Activated CD4-positive, alpha-beta T cell treated with anti-CD3 and anti-CD28 coated beads, Interleukin-2, amount 50 U/mL, for 4 hours (primary cell): ENCODE data around the gene FN1.

Experiments used
- DNase-seq, 2 experiments: peaks; one replicate each; pipeline ENCODE4 v3.0.0-alpha.2; 2020

The FN1 gene

GRCh38 chr2:215382011-215382410 lies 53.9 kb downstream of the FN1 start:
- DNase-seq: no peak

DNA sequence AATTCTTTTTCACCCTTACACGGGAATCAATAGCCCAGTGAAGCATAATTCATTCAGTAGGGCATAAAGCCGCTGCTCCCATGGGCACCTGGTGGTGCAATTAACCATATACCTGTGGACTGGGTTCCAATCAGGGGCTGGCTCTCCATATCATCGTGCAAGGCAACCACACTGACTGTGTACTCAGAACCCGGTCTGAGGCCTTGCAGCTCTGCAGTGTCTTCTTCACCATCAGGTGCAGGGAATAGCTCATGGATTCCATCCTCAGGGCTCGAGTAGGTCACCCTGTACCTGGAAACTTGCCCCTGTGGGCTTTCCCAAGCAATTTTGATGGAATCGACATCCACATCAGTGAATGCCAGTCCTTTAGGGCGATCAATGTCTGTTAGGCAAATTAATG lies 55.2 kb downstream of the FN1 start:
- no peak for DNase-seq

DNA sequence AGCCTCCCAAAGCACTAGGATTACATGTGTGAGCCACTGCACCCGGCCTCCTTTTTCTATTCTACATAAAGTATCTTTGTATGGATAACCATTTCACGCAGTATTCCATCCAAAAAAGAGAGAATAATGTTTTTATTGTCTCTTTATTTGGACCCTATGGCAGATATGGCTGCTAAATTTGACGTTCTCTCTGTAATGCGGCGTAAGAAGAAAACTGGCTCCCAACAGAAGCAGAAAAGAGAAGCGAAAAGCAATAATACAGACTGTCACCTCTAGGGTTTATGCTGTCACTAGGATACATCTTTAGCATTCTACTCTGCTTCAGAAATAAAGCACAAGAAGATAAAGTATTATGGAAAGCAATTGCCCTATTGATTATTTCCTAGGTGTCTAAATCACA lies 55.9 kb downstream of the FN1 start:
- no peak for DNase-seq

GRCh38 chr2:215379039-215379438 lies 56.8 kb downstream of the FN1 start:
- DNase-seq: no peak

- no peak for DNase-seq
Measured at GRCh38 chr2:215378045-215378444, 57.8 kb downstream of the FN1 start.

- DNase-seq: no peak
Measured at GRCh38 chr2:215377283-215377682, 58.6 kb downstream of the FN1 start.

GRCh38 chr2:215376103-215376780 lies 59.6 kb downstream of the FN1 start:
- no peak for DNase-seq

DNA sequence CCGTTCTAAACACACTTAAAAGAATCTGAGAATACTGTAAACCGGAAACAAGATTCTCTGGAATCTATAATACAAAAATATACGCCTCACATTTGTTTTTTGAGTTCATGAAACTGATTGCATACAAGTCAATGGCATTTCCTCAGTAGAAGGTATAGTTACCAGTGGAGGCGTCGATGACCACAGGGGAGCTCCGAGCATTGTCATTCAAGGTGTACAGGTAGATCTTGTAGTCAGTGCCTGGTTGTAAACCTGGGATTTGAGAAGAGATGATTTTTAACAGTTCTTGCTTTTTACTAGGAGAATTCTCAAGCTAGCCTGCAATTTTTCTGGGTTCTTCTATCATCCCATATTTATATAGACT lies 60.4 kb downstream of the FN1 start:
- DNase-seq: no peak

DNA sequence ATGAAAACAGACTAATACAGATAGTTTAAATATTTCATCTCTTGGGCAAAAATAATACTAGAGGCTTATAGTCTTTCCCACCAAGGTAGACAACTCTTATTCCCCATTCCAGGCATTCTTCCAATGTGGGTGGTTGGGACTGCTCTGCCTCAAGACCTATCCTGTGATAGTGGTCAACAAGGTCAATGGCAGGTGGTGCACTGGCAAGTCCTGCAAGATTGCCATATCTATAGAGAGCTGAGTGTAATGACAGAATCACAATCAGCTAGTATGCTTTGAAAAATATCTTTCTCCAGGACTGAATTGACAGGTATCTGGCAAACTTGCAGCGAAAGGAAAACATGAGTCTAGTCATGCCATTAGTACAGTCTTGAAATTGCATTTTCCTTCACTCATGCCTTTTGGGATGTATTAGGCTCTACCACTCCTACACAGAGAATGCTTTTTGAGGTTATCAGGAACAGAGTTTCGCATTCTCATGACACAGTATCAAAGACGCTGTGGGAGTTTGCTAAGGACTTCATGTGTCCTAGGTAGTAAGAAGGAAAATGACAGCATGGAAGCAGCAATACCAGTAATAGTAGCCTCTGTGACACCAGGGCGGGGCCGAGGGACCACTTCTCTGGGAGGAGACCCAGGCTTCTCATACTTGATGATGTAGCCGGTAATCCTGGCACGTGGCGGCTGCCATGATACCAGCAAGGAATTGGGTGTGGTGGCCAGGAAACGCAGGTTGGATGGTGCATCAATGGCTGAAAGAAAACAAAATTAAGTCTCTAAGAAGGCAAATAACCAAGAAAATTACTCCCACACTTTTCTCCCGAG lies 61.0 kb downstream of the FN1 start:
- no peak for DNase-seq

- DNase-seq: no peak
Measured at GRCh38 chr2:215374002-215374401, 61.9 kb downstream of the FN1 start.

GRCh38 chr2:215372968-215373649 lies 62.8 kb downstream of the FN1 start:
- DNase-seq: no peak

DNA sequence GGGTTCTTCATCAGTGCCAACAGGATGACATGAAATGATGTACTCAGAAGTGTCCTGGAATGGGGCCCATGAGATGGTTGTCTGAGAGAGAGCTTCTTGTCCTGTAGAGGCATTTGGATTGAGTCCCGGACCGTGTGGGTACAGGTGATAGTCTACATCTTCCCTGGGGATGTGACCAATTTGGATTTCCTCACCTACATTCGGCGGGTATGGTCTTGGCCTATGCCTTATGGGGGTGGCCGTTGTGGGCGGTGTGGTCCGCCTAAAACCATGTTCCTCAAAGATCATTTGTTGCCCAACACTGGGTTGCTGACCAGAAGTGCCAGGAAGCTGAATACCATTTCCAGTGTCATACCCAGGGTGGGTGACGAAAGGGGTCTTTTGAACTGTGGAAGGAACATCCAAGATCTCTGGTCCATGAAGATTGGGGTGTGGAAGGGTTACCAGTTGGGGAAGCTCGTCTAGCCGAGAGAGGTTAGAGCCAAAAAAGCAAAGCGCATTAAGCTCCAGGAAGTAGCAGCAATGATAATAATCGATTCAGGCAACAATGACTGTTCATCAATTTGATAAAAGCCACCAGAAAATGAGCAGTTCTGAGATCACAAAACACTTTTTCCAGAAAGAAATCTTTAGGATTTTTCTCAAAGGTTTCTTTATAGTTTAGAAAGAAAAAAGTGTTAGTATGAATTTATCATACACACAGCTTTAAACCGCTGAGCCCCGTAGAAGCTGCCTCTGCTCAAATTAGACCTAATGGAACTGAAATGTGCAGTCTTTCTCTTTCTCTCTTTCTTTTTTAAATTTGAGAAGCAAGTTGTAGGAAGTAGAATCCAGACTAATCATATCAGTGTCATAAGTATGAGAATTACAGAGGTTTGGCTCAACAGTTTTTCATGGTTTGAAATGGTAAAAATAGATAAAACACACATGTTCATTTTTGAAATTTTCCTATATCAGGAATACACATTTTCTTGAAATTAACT lies 63.7 kb downstream of the FN1 start:
- no peak for DNase-seq

DNA sequence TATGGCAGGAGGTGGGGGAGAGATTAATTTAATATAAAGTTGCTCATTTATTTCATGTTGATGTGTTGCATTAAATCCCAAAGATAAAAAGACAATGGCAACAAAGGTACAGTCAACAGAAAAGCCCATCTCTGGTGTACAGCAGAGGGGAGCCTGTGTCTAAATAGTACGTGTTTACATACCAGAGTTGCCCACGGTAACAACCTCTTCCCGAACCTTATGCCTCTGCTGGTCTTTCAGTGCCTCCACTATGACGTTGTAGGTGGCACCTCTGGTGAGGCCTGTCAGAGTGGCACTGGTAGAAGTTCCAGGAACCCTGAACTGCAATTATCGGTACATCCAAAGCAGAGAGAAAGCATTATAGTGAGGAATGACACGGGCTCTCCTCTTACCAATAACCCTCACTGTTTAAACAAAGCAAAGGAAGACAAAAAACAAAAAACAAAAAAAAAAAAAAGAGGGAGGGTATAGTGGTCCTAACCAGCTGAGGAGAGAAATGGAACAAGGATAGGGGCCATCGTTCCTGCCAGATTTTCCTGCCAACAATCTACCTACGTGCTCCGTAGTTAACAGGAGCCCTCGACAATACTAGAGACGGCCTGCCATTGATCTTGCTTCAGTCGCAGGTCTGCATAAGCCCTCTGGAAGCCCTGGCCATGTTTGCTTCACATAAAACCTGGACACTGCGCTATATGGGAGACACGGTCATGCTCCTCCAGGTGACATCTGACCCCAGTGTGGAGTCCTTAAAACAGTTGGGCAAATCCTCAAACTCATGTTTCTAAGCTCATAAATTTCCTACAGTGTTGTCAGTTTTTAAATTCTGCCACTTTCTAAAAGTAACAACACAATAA lies 65.5 kb downstream of the FN1 start:
- no peak for DNase-seq

GRCh38 chr2:215369181-215369760 lies 66.6 kb downstream of the FN1 start:
- DNase-seq: no peak

DNA sequence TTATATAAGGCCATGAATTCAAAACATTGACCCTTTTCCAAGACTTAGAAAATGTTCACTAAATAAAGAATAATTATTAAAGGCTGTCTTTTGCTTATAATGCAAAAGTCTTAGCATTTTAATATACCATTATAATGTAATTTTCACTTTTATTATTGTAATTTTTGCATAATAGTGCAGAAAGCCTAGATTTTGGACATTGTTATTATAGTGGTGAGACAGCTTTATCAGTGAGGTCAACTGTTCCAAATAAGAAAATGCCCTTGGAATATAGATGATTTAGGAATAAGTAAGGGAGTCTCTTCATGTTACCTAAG lies 67.4 kb downstream of the FN1 start:
- no peak for DNase-seq

DNA sequence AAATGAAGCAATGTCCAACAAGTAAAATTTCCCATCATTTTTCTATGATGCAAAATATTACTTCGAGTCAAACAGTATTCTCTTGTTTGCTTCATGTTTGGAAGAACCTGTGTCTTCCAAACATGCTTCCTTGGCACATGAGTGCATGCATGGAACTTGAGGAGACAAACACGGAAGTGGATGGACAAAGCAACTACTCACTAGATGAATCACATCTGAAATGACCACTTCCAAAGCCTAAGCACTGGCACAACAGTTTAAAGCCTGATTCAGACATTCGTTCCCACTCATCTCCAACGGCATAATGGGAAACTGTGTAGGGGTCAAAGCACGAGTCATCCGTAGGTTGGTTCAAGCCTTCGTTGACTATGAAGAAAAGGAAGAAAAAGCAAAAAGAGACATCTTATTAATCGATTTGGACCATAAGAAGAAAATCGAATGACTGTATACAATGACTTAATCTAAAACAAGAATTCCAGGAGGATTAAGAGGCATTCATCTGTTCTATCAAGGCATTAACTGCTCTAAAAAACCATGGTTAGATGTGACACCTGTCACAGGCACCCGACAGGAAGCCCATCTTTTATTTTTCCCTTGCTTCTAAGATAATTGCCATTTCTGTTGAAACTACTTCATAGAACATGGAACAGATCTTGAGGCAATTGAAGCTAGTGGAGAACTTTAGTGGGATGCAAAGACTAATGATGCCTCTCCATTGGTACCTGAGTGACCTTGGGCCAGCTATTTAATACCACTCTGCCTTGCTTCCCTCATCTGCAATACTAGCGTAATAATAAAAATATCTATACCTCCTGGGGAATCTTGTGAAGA lies 68.0 kb downstream of the FN1 start:
- no peak for DNase-seq

DNA sequence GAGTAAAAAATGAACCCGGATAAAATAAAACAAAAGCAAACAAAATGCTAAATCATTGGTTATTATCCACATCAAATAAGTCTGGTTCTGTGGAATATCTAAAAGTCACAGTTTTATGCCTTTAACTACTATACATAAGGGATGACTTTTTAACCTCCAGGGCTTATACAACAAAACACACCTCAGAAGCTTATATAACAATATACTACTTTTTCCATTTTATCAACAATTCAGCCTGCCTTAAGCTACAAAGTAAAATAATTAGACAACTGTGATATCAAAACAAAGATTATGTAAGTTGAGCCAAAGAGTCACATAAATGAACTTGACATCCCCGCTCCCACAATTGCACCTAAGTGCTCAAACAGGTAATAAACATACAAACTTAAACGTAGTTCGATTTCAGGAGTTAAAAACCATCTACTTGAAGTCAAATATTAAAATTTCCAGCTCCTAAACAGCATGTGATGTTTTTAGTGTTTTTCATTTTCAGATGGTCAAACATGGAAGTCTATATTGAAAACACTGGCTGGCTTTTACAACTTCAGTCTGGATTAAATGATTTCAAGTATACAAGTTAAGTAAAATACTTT lies 69.3 kb downstream of the FN1 start:
- DNase-seq: no peak

- DNase-seq: no peak
Measured at GRCh38 chr2:215365184-215365658, 70.6 kb downstream of the FN1 start.

DNA sequence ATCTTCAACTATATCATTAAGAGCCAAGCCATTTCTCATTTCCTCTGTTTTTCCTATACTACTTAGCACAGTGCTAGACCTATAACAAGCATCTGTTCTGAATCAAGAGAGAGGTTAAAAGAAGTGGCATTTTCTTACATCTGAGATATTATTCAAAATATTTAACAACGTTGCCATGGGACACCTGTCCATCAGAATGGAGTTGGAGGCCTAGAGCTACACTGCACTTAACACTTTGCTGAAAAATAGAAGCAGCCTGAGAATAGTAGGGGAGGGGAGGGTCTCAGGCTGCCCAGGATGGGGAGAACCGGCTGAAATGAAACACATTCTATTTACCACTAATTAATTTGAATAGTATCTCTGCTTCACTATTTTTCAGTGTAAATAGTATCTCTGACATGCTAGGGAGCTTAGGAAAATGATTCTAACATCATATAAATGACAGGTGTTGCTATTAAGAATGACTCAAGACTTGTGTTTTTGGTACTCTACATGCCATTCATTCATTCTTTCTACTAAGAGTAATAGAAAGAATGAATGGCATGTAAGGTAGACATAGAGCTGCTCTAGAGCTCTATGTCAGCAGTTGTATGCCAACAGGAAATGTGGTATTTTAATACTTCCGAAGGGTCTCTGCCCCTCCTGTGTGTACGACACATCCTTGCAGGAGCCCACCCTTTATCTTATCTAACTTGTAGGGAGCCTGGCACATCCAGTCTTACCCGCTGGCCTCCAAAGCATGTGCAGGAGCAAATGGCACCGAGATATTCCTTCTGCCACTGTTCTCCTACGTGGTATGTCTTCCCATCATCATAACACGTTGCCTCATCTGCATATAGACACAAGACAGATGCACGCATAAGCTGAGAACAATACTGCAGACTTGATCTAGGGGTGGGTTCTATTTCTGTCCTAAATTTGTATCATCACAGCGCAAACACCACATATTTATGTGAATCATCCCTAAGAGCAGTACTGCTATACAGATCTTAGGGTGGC lies 71.4 kb downstream of the FN1 start:
- no peak for DNase-seq
